ENCODE data around the gene CRIP1.

- no peak for TF ChIP-seq CTCF (IDR thresholded peaks at IDR 0.05)
- no peak for TF ChIP-seq POLR2AphosphoS5 (IDR thresholded peaks at IDR 0.05)
- no peak for TF ChIP-seq POLR2A (IDR thresholded peaks at IDR 0.05)
Observed at GRCh38 chr14:105470350-105471296, 16.1 kb upstream of the CRIP1 start.
